ENCODE results near the gene ADAM23.

Gene ADAM23

GRCh38 chr2:206482633-206483032, 39.3 kb downstream of the ADAM23 start:
- H3K27ac ChIP-seq = no peak overlapping the region
- no peak for DNase-seq (ENCODE audit: low read depth, low spot score)

- DNase-seq (ENCODE audit: low read depth, low spot score) = no peak
Measured at GRCh38 chr2:206488053-206488452, 44.7 kb downstream of the ADAM23 start.

DNA sequence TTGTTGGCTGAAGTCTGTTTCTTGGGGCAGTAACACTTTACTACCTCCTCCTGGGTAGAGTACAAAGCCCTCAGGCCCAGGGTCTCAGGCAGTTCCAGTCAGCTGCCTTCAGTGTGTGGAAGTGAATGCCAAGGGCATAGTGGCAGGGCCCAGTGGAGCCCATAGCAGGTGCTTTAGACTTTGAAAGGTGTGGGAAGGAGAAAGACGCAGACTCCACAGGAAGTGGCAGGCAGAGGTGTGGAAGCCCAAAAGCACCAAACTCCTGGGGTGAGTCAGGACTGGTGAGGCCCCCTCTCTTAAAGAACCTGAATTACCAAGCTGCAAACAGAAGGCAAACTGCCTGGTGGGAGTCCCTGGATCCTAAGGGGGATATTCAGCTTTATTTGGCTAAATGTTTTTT, 45.3 kb downstream of the ADAM23 start:
- no peak for DNase-seq (ENCODE audit: low read depth, low spot score)
- no peak overlapping the region for H3K27ac ChIP-seq

More at GRCh38 chr2:206488053-206488452, 44.7 kb downstream of the ADAM23 start:
- H3K27ac ChIP-seq = no peak overlapping the region

- no peak for DNase-seq (ENCODE audit: low read depth, low spot score)
- no peak overlapping the region for H3K27ac ChIP-seq
Measured at GRCh38 chr2:206494061-206494460, 50.7 kb downstream of the ADAM23 start.

GRCh38 chr2:206502729-206503128, 59.4 kb downstream of the ADAM23 start:
- no peak overlapping the region for H3K27ac ChIP-seq
- DNase-seq (ENCODE audit: low read depth, low spot score) = no peak

- no peak for DNase-seq (ENCODE audit: low read depth, low spot score)
- H3K27ac ChIP-seq = no peak overlapping the region
Measured at GRCh38 chr2:206511283-206511682, 68.0 kb downstream of the ADAM23 start.

DNA sequence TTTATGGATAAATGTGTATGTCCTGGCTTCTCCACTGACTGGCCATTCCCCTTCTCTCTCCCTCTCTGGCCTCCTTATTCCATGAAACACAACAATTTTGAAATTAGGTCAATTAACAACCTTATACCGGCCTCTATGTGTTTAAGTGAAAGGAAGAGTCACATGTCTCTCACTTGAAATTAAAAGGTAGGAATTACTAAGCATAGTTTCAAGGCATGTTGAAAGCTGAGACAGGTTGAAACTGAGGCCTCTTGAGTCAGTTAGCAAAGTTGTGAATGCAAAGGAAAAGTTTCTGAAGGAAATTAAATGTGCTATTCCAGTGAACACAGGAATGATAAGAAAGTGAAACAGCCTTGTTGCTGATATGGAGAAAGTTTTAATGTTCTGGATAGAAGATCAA, 69.7 kb downstream of the ADAM23 start:
- no peak overlapping the region for H3K27ac ChIP-seq
- DNase-seq (ENCODE audit: low read depth, low spot score) = no peak

GRCh38 chr2:206515580-206515979, 72.2 kb downstream of the ADAM23 start:
- no peak overlapping the region for H3K27ac ChIP-seq
- no peak for DNase-seq (ENCODE audit: low read depth, low spot score)

- H3K27ac ChIP-seq = no peak overlapping the region
- no peak for DNase-seq (ENCODE audit: low read depth, low spot score)
Measured at GRCh38 chr2:206518997-206519396, 75.7 kb downstream of the ADAM23 start.

DNA sequence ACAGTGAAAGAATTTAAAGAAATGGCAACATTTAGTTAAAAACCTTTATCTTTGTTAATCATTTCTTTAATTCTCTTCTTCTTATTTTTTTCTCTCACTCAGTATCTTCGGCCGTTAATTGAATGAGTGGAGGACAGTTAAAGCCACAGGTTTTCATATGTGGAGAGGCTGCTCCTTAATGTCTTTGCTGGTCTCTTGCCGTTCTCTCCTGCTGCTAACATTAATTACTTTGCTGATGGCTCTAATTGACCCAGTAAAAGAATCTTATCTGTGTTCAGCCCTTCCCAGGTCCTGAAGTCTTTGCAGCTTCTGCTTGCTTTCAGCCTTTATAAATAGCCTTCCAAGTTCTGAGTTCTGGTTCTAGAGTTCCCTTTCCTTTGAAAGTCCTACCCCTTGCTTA, 77.1 kb downstream of the ADAM23 start:
- H3K27ac ChIP-seq = no peak overlapping the region
- no peak for DNase-seq (ENCODE audit: low read depth, low spot score)

DNA sequence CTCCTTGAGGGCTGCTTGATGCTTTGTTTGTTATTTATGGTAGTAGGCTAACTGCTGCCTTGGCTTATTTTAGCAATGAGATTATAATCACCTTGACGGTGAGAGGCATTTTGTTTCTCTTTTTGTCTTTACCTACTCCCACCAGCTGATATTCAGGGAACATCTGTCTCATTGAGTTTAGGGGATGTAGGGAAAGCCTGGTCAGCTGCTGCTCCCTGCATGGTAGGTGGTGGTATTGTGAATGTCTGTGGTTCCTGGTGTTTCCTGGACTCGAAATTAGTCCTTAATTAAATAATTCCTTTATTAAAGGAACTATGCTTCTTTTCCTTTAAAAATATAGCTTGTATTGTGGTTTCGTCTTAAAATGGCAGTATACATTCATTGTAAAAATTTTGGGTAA, 77.8 kb downstream of the ADAM23 start:
- no peak for DNase-seq (ENCODE audit: low read depth, low spot score)
- no peak overlapping the region for H3K27ac ChIP-seq

DNA sequence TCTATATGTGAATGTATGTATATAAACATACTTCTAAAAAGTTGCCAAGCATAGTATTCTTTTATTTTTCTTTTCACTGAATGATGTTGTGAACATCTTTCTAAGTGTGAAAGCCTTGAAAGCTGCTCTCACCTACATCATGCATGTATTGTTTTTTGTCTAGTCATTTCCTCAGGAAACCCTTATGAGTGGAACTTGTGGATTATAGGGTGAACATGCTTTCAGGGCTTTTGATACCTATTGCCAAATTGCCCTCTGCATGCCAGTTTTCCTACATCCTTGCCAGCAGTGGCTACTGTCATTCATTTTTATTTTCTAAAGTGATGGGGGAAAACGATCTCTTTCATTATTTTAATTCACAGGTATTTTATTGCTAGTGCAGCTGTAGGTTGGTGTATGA, 78.3 kb downstream of the ADAM23 start:
- H3K27ac ChIP-seq = no peak overlapping the region
- DNase-seq (ENCODE audit: low read depth, low spot score) = no peak

DNA sequence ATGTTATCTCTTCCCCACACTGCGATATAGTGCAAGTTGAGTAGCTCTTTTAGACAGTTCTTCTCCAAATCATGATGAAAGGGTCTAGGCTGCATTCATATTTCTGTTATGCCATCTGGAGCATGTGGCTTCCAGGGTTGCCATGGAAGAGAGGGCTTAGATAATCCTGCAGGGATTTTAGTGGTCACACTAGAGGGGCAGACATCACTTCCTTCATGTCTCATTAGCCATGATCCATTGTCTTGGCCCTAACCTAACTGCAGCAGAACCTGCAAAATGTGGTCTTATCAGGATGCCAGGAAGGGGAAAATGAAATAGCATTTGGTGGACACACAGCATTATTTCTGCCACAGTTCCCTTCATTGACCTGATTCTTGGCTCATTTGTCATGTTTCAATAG, 83.1 kb downstream of the ADAM23 start:
- DNase-seq (ENCODE audit: low read depth, low spot score) = no peak
- no peak overlapping the region for H3K27ac ChIP-seq

GRCh38 chr2:206527153-206527552, 83.8 kb downstream of the ADAM23 start:
- H3K27ac ChIP-seq = no peak overlapping the region
- no peak for DNase-seq (ENCODE audit: low read depth, low spot score)

DNA sequence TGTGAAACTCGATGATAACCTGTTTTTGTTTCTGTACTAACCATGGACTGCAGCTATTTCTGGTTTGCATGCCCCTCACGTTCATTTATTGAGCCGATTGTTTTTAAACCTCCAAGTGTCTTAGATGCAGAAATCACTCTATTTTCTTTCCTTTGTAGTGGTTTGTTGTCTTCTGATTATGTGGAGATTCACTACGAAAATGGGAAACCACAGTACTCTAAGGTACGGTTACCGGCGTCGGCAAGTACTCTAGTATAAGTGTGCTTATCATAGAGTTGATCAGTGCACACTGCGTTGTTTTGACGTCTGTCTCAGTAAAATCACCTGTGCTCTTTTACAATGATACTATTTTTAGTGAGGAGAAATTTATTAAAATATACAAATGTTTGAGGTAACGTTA, 87.4 kb downstream of the ADAM23 start:
- no peak for DNase-seq (ENCODE audit: low read depth, low spot score)
- H3K27ac ChIP-seq = no peak overlapping the region

- H3K27ac ChIP-seq = no peak overlapping the region
- no peak for DNase-seq (ENCODE audit: low read depth, low spot score)
Measured at GRCh38 chr2:206531996-206532543, 88.7 kb downstream of the ADAM23 start.

- DNase-seq (ENCODE audit: low read depth, low spot score) = no peak
- H3K27ac ChIP-seq = no peak overlapping the region
Measured at GRCh38 chr2:206533977-206534376, 90.6 kb downstream of the ADAM23 start.

DNA sequence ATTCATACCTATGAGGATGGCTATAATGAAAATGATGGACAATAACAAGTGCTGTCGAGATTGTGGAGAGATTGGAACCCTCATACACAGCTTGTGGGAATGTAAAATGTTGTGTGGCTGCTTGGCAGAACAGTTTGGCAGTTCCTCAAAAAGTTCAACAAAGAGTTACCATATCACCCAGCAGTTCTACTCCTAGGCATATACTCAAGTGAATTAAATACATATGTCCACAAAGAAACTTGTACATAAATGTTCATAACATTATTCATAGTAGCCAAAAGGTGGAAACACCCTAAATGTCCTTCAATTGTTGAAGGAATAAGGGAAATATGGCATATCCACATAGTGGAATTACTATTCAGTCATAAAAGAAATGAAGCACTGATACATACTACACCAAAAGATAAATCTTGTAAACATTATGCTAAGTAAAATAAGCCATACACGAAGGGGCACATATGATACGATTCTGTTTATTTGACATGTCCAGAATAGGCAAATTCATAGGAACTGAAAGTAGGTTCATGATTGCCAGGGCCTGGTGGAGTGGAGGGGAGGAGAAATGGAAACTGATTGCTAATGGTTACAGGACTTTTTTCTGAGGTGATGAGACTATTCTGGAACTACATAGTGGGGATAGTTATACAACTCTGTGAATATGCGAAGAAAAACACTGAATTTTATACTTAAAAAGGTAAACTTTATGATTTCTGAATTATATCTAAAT, 92.1 kb downstream of the ADAM23 start:
- no peak for DNase-seq (ENCODE audit: low read depth, low spot score)
- H3K27ac ChIP-seq = no peak overlapping the region

GRCh38 chr2:206540757-206541156, 97.4 kb downstream of the ADAM23 start:
- no peak overlapping the region for H3K27ac ChIP-seq
- no peak for DNase-seq (ENCODE audit: low read depth, low spot score)

DNA sequence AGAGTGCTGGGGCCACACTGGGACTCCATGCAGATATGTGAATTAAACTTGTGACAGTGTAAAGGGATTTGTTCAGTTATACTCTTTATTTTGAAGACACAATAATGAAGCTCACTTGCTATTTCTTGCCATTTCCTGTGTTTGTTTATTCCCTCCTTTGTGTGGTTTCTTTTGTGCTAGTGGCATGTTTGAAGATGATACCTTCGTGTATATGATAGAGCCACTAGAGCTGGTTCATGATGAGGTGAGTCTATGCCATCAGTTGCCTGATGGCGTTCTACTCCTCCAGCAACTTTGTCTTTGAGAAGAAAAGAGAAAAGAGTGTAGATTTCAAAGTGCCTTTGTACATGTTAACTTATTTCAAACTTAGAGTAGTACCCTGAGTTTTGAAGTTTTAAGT, 99.7 kb downstream of the ADAM23 start:
- no peak overlapping the region for H3K27ac ChIP-seq
- DNase-seq (ENCODE audit: low read depth, low spot score) = no peak

- DNase-seq (ENCODE audit: low read depth, low spot score) = no peak
- H3K27ac ChIP-seq = no peak overlapping the region
Measured at GRCh38 chr2:206548383-206548782, 105.1 kb downstream of the ADAM23 start.

- no peak overlapping the region for H3K27ac ChIP-seq
- no peak for DNase-seq (ENCODE audit: low read depth, low spot score)
Measured at GRCh38 chr2:206555721-206556120, 112.4 kb downstream of the ADAM23 start.

All from epithelial cell of prostate (primary cell).